DND-41 (cell line): ENCODE data around the gene SERINC5.

Experiments
- EZH2 ChIP-seq: IDR thresholded peaks from 3 replicates; pipeline ENCODE4 v1.6.1; 2012; ENCODE audit warnings: borderline replicate concordance, low read depth, mild to moderate bottlenecking, moderate library complexity, low read length, inconsistent platforms; ENCODE audit not compliant: severe bottlenecking
- TF ChIP-seq, protein P1 (sequence below): IDR thresholded peaks from 2 replicates; pipeline ENCODE4 v1.5.1; 2012; ENCODE audit warnings: borderline replicate concordance, low read length, moderate library complexity, mild to moderate bottlenecking; ENCODE audit not compliant: poor library complexity, severe bottlenecking; ENCODE audit errors: extremely low read depth

DNA sequence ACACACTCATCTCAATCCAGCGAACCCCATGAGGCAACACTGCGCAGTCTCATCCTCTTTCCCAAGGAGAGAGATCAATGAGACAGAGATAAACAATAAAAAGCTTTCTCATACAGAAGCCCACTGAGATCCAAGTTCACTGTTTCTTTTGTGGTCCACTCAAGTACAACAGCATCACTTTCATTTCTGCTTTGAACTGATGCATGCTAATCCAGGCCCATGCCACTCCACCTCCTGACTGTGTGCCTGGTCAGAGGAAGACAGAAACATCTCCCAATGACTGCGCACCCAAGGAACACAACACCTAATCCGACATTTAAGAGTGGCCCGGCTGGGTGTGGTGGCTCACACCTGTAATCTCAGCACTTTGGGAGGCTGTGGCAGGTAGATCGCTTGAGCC is 104.0 kb downstream of the SERINC5 start:
- TF ChIP-seq, protein P1, sequence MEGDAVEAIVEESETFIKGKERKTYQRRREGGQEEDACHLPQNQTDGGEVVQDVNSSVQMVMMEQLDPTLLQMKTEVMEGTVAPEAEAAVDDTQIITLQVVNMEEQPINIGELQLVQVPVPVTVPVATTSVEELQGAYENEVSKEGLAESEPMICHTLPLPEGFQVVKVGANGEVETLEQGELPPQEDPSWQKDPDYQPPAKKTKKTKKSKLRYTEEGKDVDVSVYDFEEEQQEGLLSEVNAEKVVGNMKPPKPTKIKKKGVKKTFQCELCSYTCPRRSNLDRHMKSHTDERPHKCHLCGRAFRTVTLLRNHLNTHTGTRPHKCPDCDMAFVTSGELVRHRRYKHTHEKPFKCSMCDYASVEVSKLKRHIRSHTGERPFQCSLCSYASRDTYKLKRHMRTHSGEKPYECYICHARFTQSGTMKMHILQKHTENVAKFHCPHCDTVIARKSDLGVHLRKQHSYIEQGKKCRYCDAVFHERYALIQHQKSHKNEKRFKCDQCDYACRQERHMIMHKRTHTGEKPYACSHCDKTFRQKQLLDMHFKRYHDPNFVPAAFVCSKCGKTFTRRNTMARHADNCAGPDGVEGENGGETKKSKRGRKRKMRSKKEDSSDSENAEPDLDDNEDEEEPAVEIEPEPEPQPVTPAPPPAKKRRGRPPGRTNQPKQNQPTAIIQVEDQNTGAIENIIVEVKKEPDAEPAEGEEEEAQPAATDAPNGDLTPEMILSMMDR, result no peak
- no peak for TF ChIP-seq EZH2
